ENCODE data around the gene CKMT2.

Gene CKMT2

GRCh38 chr5:81226286-81226685, 6.8 kb upstream of the CKMT2 start:
- in situ Hi-C loops (cut with MboI; ENCODE audit: low pct_unique_long_range_greater_than_20kb, low sequenced_read_pairs, unreplicated experiment), result no loop called here
- DNase-seq (ENCODE audit: low spot score), result no peak
- TF ChIP-seq CTCF (IDR thresholded peaks at IDR 0.05; ENCODE audit: extremely low read depth, insufficient read depth, missing control alignments), result no peak

- no peak for TF ChIP-seq CTCF (IDR thresholded peaks at IDR 0.05; ENCODE audit: extremely low read depth, insufficient read depth, missing control alignments)
- in situ Hi-C loops (cut with MboI; ENCODE audit: low pct_unique_long_range_greater_than_20kb, low sequenced_read_pairs, unreplicated experiment), result no loop called here
- DNase-seq (ENCODE audit: low spot score), result no peak
Measured at GRCh38 chr5:81226949-81227348, 6.2 kb upstream of the CKMT2 start.

DNA sequence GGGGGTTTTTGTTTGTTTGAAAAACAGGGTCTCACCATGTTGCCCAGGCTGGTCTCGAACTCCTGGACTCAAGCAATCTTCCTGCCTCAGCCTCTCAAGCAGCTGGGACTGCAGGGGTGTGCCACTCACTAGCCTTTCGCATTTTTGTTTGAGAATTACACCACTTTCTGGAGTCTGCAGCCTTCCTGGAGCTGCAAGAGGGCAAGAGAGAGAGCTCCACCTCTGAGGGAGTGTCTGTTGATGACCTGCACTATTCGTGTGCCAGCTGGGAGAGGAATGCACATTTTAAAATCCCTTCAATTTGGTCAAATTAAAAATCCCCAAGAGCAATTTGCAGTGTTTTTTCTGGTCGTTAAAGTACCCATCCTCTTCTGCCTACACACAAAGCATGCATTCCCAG, 5.0 kb upstream of the CKMT2 start:
- TF ChIP-seq CTCF (IDR thresholded peaks at IDR 0.05; ENCODE audit: extremely low read depth, insufficient read depth, missing control alignments), result no peak
- in situ Hi-C loops (cut with MboI; ENCODE audit: low pct_unique_long_range_greater_than_20kb, low sequenced_read_pairs, unreplicated experiment), result no loop called here
- DNase-seq (ENCODE audit: low spot score), result no peak

DNA sequence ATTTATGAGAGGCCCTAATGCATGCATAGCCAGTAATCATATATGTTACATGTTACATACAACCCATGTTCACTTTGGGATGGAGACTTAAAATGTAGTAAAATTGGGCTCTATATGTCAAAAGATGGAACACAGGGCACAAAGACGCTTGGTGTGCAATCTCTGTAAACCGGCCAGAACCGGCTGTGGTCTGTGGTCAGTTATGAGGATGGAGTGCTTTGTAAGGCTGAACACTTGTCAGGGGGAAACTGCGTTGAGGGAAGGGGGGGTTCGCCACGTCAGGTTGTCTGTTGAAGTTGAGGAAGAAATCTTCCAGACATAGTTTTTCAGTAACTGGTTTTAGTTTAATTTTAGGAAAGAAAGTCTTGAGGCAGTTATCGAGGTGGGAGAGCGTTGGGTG, 2.7 kb upstream of the CKMT2 start:
- in situ Hi-C loops (cut with MboI; ENCODE audit: low pct_unique_long_range_greater_than_20kb, low sequenced_read_pairs, unreplicated experiment), result no loop called here
- no peak for TF ChIP-seq CTCF (IDR thresholded peaks at IDR 0.05; ENCODE audit: extremely low read depth, insufficient read depth, missing control alignments)
- no peak for DNase-seq (ENCODE audit: low spot score)

- in situ Hi-C loops (cut with MboI; ENCODE audit: low pct_unique_long_range_greater_than_20kb, low sequenced_read_pairs, unreplicated experiment), result no loop called here
- no peak for DNase-seq (ENCODE audit: low spot score)
- no peak for TF ChIP-seq CTCF (IDR thresholded peaks at IDR 0.05; ENCODE audit: extremely low read depth, insufficient read depth, missing control alignments)
Measured at GRCh38 chr5:81232464-81233079, 550 bp upstream of the CKMT2 start.

DNA sequence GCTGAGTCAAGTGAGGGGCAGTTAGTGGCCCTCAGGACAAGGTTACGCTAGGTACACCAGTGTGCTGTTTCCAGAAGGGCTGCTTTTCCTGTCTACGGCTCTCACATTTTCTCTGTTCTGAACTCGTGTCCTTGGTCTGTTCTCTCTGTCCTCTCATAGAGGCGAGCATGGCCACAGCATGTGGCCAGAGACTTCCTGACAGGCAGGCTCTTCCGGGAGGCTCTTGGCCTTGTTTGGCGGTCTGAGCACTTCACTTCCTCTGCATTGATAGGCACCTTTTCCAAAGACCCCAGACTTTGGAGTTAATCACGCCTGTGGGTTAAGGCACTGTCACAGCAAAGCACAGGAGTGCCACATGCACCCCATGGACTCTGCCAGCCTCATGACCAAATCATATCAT, 1.2 kb downstream of the CKMT2 start:
- no peak for TF ChIP-seq CTCF (IDR thresholded peaks at IDR 0.05; ENCODE audit: extremely low read depth, insufficient read depth, missing control alignments)
- DNase-seq (ENCODE audit: low spot score), result no peak
- in situ Hi-C loops (cut with MboI; ENCODE audit: low pct_unique_long_range_greater_than_20kb, low sequenced_read_pairs, unreplicated experiment), result no loop called here

- DNase-seq (ENCODE audit: low spot score), result no peak
- TF ChIP-seq CTCF (IDR thresholded peaks at IDR 0.05; ENCODE audit: extremely low read depth, insufficient read depth, missing control alignments), result no peak
- in situ Hi-C loops (cut with MboI; ENCODE audit: low pct_unique_long_range_greater_than_20kb, low sequenced_read_pairs, unreplicated experiment), result no loop called here
Measured at GRCh38 chr5:81234801-81235200, 1.7 kb downstream of the CKMT2 start.
